Measurements from ENCODE around the gene PACRG. TPM values are rescaled to one million over a fixed set of nuclear protein-coding genes. Genes with fewer than 3 reads are reported as not detected.

Gene PACRG
- total RNA-seq, 2 experiments from 2014 or later, result not detected

DNA sequence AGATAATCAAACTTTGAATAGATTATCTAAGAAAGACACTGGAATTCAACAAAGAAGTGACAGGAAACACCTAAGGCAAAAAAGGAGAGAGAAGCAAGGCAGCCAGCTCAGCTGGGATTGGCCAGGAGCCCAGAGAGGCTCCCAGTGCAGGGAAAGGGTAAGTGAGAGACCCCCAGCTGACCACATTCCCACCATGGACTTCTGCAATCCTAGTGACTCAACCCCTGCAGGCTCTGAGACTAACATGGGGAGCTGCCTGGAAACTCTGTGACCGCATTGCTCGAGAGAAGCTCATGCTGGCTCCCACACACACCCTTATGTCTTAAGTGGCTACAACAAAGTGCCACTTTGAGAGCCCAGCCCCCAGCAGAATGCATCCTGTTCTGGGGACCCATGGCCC lies 215.1 kb downstream of the PACRG start:
- BruUV-seq (replicated peaks), result no TSS peak
- Histone ChIP-seq H3K4me2 (ENCODE audit: low read length) (no peak overlapping the region), H3K4me3 (ENCODE audit: low read depth, low read length, poor library complexity, severe bottlenecking) (no peak overlapping the region), H3K4me1 (ENCODE audit: insufficient read depth, low read length, poor library complexity, severe bottlenecking) (no peaks in the 10 kb centered on the region), H3K27ac (ENCODE audit: low read depth, low read length, poor library complexity, severe bottlenecking) (no peak overlapping the region), H3K9me3 (ENCODE audit: low read length) (no peaks in the 10 kb centered on the region), H3K9me2 (ENCODE audit: insufficient read depth, low read length) (no peaks in the 10 kb centered on the region), H3K36me3 (ENCODE audit: insufficient read depth, low read length) (no peaks in the 10 kb centered on the region), H4K20me1 (ENCODE audit: insufficient read depth, low read length) (no peaks in the 10 kb centered on the region), H2AFZ (ENCODE audit: low read length) (no peak overlapping the region), H3K79me2 (ENCODE audit: insufficient read depth, low read depth, low read length) (no peaks in the 10 kb centered on the region)
- TF ChIP-seq, protein P1, sequence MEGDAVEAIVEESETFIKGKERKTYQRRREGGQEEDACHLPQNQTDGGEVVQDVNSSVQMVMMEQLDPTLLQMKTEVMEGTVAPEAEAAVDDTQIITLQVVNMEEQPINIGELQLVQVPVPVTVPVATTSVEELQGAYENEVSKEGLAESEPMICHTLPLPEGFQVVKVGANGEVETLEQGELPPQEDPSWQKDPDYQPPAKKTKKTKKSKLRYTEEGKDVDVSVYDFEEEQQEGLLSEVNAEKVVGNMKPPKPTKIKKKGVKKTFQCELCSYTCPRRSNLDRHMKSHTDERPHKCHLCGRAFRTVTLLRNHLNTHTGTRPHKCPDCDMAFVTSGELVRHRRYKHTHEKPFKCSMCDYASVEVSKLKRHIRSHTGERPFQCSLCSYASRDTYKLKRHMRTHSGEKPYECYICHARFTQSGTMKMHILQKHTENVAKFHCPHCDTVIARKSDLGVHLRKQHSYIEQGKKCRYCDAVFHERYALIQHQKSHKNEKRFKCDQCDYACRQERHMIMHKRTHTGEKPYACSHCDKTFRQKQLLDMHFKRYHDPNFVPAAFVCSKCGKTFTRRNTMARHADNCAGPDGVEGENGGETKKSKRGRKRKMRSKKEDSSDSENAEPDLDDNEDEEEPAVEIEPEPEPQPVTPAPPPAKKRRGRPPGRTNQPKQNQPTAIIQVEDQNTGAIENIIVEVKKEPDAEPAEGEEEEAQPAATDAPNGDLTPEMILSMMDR (conservative IDR thresholded peaks at IDR 0.05; ENCODE audit: low read length), result no peak
- TF ChIP-seq EZH2phosphoT487 (IDR thresholded peaks at IDR 0.05; ENCODE audit: borderline replicate concordance, low read depth, low read length), result no peak
- CTCF ChIA-PET (ENCODE audit: unreplicated experiment), result no interaction called here
- intact Hi-C loops (cut with micrococcal nuclease; ENCODE audit: unreplicated experiment), result no loop called here
- DNase-seq (ENCODE audit: low spot score), result no peak
- POLR2A ChIA-PET, result interaction anchor here (0.6 kb wide), 1 partner anchor 296 kb away, joined by 3 read pairs; no protein-coding TSS in a partner anchor

DNA sequence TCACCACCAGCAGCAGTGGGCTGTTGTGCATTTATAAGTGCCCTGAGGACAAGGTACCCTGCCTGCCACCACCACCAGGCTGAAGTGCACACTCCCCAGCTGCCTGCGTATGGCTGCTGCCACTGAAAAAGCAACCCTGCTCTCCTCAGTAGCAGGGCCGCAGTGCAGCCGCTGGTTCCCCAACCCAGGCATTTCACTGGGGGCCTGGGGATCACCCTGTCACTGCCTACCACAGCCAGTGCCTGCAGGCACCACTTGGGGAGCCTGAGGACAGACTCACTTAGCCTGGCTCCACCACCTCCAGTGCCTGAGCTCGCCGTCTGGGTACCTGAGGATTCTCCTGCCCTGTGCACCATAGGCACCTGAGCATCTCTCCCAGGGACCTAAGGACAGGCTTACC lies 215.6 kb downstream of the PACRG start:
- POLR2A ChIA-PET, result interaction anchor here (0.5 to 0.6 kb wide), 2 partner anchors 296 to 923 kb away, joined by 3 read pairs; no protein-coding TSS in a partner anchor
- CTCF ChIA-PET (ENCODE audit: unreplicated experiment), result no interaction called here
- H3K9me2 ChIP-seq (ENCODE audit: insufficient read depth, low read length), result no peaks in the 10 kb centered on the region
- no peaks in the 10 kb centered on the region for H3K4me1 ChIP-seq (ENCODE audit: insufficient read depth, low read length, poor library complexity, severe bottlenecking)
- BruUV-seq (replicated peaks), result no TSS peak
- no peak overlapping the region for H3K4me3 ChIP-seq (ENCODE audit: low read depth, low read length, poor library complexity, severe bottlenecking)
- TF ChIP-seq, protein P1 (conservative IDR thresholded peaks at IDR 0.05; ENCODE audit: low read length), result no peak
- no peak for TF ChIP-seq EZH2phosphoT487 (IDR thresholded peaks at IDR 0.05; ENCODE audit: borderline replicate concordance, low read depth, low read length)
- intact Hi-C loops (cut with micrococcal nuclease; ENCODE audit: unreplicated experiment), result no loop called here
- no peaks in the 10 kb centered on the region for H3K36me3 ChIP-seq (ENCODE audit: insufficient read depth, low read length)
- H2AFZ ChIP-seq (ENCODE audit: low read length), result no peak overlapping the region
- no peak for DNase-seq (ENCODE audit: low spot score)
- no peaks in the 10 kb centered on the region for H3K9me3 ChIP-seq (ENCODE audit: low read length)
- H4K20me1 ChIP-seq (ENCODE audit: insufficient read depth, low read length), result no peaks in the 10 kb centered on the region
- H3K4me2 ChIP-seq (ENCODE audit: low read length), result no peak overlapping the region
- no peaks in the 10 kb centered on the region for H3K79me2 ChIP-seq (ENCODE audit: insufficient read depth, low read depth, low read length)
- H3K27ac ChIP-seq (ENCODE audit: low read depth, low read length, poor library complexity, severe bottlenecking), result no peak overlapping the region

DNA sequence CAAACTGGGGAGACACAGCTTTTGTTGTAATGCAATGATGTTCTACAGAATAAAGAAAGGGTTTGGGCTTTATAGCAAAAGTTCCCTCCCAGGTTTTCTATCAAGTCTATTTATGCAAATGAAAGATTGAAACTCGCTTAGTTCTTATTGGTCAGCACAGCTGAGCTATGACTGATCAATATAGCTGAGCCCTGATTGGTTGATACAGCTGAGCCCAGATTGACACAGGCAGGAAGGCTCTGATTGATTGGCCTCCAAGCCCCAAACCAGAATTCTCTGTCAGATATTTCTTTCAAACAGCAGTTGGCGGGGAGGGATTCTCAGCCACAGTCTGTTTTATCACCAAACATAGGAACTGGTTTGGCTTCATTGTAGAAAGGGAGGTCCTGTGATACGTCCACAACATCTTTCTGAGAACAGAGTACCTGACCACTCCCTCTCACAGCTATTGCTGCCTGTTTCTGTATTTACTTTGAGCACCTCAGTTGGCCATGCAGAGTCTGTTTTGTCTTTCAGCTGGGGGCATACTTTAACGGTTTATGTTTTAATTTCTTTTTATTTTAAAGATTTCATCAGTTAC lies 223.5 kb downstream of the PACRG start:
- Histone ChIP-seq H4K20me1 (ENCODE audit: insufficient read depth, low read length) (no peaks in the 10 kb centered on the region), H3K79me2 (ENCODE audit: insufficient read depth, low read depth, low read length) (no peaks in the 10 kb centered on the region), H3K9me2 (ENCODE audit: insufficient read depth, low read length) (no peaks in the 10 kb centered on the region), H3K4me2 (ENCODE audit: low read length) (no peak overlapping the region), H3K4me3 (ENCODE audit: low read depth, low read length, poor library complexity, severe bottlenecking) (no peak overlapping the region), H3K9me3 (ENCODE audit: low read length) (no peaks in the 10 kb centered on the region), H3K36me3 (ENCODE audit: insufficient read depth, low read length) (no peaks in the 10 kb centered on the region), H3K4me1 (ENCODE audit: insufficient read depth, low read length, poor library complexity, severe bottlenecking) (no peaks in the 10 kb centered on the region), H3K27ac (ENCODE audit: low read depth, low read length, poor library complexity, severe bottlenecking) (no peak overlapping the region), H2AFZ (ENCODE audit: low read length) (no peak overlapping the region)
- ChIA-PET POLR2A (interaction anchor here (0.7 to 0.8 kb wide), 3 partner anchors 9 to 295 kb away, joined by 3 read pairs; no protein-coding TSS in a partner anchor), CTCF (ENCODE audit: unreplicated experiment) (no interaction called here)
- intact Hi-C loops (cut with micrococcal nuclease; ENCODE audit: unreplicated experiment), result no loop called here
- no TSS peak for BruUV-seq (replicated peaks)
- no peak for DNase-seq (ENCODE audit: low spot score)
- TF ChIP-seq EZH2phosphoT487 (IDR thresholded peaks at IDR 0.05; ENCODE audit: borderline replicate concordance, low read depth, low read length), result no peak
- TF ChIP-seq, protein P1 (conservative IDR thresholded peaks at IDR 0.05; ENCODE audit: low read length), result no peak

Data from OCI-LY7 (cell line).